Epithelial cell of prostate (primary cell): ENCODE measurements around the gene NT5DC1.

Source experiments
- DNase-seq: peaks from one replicate; pipeline ENCODE4 v3.0.0-alpha.2; 2011; ENCODE audit warnings: low read depth, low spot score
- H3K27ac ChIP-seq: fragments of 450-650 bp; 2 replicates; pipeline ENCODE4 v1.5.1; 2017; ENCODE audit warnings: mild to moderate bottlenecking

Gene NT5DC1

GRCh38 chr6:116291701-116292396 lies 191.2 kb downstream of the NT5DC1 start:
- no peak overlapping the region for H3K27ac ChIP-seq
- no peak for DNase-seq

- H3K27ac ChIP-seq: no peak overlapping the region
- no peak for DNase-seq
Measured at GRCh38 chr6:116292553-116292952, 191.9 kb downstream of the NT5DC1 start.

GRCh38 chr6:116298273-116298672 lies 197.6 kb downstream of the NT5DC1 start:
- H3K27ac ChIP-seq: no peak overlapping the region
- DNase-seq: no peak

- DNase-seq: no peak
- no peak overlapping the region for H3K27ac ChIP-seq
Measured at GRCh38 chr6:116298973-116299372, 198.3 kb downstream of the NT5DC1 start.
